Retina (tissue), 1 donor: ENCODE measurements around the gene SPEF1.

ENCODE experiments used
- DNase-seq: peaks from one replicate; pipeline ENCODE4 v3.0.0-alpha.2; 2016

SPEF1 gene

DNA sequence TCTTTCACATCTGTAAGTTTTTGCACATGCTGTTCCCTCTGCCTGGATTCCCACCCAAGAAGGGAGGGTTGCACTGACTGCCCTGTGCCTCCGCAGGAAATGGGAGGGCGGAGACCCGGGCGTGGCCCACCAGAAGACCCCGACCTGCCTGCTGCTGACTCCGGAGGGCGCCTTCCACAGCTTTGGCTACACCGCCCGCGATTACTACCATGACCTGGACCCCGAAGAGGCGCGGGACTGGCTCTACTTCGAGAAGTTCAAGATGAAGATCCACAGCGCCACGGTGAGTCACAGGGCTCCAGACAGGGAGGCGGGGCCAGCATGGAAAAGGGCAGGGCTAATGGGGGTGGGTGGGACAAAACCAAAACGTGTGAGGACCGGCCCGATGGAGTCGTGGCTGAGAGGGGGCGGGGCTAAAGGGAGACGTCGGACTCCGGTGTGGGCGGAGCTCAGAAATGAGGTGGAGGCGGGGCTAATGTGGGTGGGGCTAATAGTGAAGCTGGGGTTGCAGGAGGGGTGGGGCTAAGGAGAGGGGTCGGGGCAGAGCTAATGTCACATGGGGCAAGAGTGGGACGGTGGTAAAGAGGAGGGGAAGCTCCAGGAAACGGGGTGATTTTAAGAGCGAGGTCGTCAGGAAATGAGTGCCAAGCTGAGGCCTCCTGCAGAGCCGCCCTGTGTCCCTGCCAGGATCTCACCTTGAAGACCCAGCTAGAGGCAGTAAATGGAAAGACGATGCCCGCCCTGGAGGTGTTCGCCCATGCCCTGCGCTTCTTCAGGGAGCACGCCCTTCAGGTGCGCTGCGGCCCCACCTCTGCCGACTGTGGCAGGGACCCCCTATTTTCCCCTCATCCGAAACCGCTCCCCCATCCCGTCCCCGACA lies 36.2 kb downstream of the SPEF1 start:
- DNase-seq, result no peak

GRCh38 chr20:3744037-3744436 lies 37.2 kb downstream of the SPEF1 start:
- no peak for DNase-seq

- DNase-seq, result no peak
Measured at GRCh38 chr20:3743251-3743650, 38.0 kb downstream of the SPEF1 start.

- no peak for DNase-seq
Measured at GRCh38 chr20:3741836-3742458, 39.3 kb downstream of the SPEF1 start.

GRCh38 chr20:3740615-3741301 lies 40.5 kb downstream of the SPEF1 start:
- no peak for DNase-seq

DNA sequence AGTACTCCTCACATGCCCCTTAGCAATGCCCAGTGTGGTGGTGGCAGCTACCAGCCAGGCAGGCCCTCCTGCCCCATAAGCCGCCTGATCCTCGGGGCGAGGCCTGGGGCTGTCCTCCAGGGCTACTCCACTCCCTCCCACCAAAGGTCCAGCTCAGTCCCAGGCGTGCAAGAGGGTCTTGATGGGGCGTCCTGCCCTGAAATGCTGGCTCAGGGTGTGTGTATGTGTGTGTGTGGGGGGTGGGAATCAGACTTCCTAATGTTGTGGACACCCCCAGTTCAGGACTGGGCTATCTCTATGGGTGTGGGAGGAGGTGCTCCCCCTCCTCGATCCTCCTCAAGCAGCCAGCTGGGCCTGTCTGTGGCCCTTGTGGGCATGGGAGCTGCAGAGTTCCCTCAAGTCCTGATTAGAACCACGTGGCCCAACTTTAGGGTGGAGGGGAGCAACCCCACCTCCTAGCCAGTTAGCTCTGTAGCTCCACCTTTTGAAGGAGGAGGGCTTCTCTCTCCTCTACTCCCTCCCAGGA lies 41.3 kb downstream of the SPEF1 start:
- no peak for DNase-seq

GRCh38 chr20:3739054-3739925 lies 42.0 kb downstream of the SPEF1 start:
- no peak for DNase-seq

DNA sequence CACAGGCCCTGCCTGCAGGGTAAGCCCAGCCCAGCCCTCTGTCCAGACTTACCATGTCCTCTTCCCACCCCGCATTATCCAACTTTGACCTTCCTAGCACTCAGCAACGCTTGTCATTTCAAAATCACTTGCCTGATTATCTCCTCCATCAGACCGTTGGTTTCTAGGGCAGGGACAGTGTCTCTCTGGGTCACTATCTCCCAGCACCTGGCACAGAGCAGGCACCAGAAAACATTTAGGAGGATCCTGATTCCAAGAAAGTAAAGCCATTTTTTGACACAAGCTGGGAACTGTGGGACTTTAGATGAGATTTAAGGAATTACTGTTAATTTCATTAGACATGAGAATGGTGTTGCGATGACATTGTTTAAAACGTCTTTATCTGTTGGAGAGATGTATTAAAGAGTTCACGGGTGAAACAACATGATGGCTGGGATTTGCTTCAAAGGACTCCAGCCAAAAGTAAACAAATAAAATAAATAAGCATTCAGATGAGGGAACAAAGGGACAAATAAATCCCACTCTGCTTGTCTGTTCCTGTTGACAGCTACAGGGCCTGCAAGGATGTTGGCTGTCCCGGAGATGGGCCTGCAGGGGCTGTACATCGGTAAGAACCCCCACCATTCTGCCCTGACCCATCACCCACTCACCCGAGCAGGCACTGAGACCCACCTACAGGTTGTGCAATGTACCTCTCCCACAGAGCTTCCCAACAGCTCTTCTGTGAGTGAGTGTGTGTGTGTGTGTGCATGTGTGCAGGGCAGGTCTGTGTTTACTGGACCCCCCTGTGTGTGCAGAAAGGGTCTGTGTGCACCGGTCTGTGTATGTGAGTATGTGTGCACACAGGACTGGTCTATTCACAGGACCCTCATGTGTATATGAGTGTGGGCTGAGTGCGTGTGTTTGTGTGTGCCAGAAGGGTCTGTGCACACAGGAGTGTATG lies 42.9 kb downstream of the SPEF1 start:
- DNase-seq, result no peak

- no peak for DNase-seq
Measured at GRCh38 chr20:3735768-3736167, 45.5 kb downstream of the SPEF1 start.

DNA sequence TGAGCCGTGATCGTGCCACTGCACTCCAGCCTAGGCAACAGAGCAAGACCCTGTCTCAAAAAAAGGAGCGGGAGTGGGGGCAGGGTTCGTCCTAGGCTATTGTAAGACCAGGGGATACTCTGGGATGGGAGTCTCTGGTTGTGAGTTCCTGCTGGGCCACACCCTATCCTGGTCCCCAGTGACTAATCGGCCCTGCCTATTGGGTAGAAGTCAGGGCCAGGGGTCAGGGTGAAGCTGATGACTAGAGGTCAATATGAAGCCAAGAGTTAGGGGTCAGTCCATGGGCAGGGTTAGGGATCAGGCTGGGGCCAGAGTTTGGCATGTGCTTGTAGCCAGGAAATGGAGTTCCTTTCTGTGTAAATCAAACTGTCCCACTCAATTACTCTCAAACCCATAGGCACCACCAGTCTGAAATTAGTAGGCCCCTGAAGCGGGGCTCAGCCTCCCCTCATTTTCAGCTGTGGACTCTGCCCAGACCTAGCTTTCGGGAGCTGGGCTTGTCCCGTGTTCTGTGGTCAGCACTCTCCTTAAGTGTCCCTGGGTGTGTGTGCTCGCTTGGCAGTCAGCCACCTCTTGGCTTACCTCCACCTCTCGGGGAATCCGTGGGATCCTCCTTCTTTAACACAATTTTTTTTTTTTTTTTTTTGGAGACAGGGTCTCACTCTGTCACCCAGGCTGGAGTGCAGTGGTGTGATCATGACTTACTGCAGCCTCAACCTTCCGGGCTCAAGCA lies 47.0 kb downstream of the SPEF1 start:
- no peak for DNase-seq

DNA sequence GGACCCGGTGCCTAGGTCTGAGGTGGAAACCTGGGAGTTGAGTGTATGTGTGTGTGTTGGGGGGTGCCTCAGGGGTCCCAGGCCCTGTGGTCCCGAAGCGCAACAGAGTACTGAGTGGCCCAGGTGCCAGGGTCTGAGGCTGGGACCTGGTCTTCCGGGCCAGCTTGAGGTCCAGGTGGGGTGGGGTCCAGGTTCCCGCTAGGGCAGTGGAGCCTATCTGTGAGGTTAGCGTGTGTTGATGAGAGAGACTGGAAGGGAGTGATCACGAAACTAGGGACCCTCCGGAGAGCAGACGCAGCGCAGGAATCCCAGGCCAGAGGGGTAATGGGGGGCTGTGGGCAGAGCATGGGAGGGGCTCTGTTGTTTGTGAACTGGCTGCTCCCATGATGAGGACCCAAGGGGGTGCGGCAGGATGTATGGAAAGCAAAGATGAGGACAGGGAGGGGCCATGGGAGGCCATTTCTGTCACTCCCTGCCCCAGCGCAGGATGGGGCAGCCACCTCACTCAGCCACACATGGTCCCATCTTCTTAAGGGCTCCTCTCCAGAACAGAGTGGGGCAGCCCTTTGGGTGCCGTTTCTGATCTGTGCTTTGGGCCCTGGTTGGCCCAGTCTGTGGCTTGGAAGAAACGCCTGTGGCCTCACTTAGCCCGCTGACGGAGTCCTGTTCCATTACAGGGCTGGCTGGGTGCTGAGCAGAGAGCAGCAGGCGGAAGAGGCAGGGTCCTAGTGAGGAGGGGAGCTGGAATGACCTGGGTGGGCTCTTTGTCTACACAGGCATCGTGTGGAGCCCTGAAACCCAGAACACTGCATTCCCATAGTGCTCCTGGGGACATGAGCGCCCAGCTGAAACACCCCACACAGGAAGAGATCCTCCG lies 47.9 kb downstream of the SPEF1 start:
- no peak for DNase-seq

DNA sequence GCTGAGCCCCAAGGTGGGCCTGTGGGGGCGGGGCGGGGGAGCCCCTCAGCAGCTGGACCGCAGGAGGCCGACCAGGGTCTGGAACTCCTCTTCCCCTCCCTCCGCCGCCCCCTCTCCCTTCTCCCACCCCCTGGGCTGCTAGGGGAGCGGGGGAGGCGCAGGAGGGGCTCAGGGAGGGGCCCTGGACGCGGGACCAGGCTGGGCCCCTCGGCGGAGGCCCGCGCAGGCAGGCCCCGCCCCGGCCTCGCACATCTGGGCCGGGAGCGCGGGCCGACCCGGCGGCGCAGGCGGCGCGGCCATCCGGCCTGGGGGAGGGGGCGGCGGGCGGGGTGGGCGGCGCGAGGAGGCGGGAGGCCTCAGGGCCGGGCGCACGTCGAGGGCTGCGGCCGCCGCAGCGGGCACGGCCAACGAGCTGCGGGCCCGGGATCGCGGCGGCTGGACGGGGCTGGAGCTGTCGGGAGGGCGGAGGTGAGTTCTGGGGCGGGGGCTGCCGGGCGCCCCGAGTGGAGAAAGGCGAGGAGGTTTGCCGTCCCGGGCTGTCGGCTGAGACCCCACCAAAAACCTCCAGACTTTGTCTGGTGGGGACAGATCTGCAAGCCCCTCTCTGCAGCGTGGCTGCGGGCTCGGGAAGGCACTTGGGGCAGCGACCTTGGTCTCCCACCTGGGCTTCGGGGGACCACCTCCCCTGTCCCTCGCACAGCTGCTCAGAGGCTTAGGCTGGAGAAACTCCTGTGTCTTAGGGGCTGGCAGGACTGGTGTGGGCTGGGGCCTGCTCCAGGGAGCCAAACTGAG lies 48.7 kb downstream of the SPEF1 start, which contains the start of gene HSPA12B:
Gene HSPA12B, plus strand, starts transcription at position 359 of the 792 bp plus-strand sequence. CDS start 5,990 bp downstream, outside the sequence.
- no peak for DNase-seq

- no peak for DNase-seq
Measured at GRCh38 chr20:3731944-3732326, 49.3 kb downstream of the SPEF1 start.

DNA sequence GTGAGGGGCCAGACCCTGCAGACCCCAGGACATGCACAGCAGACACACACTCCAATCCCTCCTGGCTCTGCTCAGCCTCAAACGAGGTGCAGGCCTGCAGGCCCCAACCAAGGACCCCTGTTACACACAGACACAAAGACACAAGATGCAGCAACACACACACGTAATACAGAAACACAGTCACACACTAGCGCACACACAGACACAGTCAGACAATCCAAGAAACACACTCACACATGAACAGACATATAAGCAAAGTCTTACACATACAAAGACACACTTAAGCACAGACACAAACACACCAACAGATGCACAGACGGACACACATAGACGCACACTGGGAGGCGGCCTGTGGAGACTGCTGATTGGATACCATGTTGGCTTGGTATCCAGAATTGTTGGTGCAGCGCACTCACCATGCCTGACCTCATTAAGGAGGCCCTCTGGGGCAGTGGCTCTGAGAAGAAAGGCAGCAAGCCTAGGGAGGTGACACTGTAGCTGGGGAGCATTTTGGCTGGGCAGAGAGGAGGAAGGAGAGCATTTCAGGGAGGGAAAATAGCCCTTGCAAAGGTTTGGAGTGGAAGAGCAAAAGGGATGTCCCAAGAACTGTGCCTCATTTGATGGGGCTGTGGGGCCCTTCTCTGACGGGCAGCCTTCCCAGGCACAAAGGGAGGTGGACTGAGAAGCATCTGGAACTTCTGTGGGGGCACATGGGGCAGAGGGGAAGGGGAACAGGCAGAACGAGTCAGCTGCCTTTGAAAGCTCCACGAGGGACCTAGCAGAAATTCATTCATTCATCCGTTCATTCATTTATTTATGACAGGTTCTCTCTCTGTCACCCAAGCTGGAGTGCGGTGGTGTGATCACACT lies 50.2 kb downstream of the SPEF1 start:
- peak; percentile 76 for DNase-seq

- DNase-seq, result no peak
Measured at GRCh38 chr20:3729811-3730540, 51.3 kb downstream of the SPEF1 start.

- no peak for DNase-seq
Measured at GRCh38 chr20:3729378-3729777, 51.9 kb downstream of the SPEF1 start.

- DNase-seq, result no peak
Measured at GRCh38 chr20:3728876-3729275, 52.4 kb downstream of the SPEF1 start.
